Sigmoid colon (tissue), 4 donors: ENCODE results near the gene IL6ST.

Experiments
- POLR2A ChIP-seq, 2 donors: fragments of 450-650 bp; IDR thresholded peaks; one replicate each; pipeline ENCODE4 v1.6.1; 2016; ENCODE audit warnings: antibody characterized with exemption in 2 of 2, mild to moderate bottlenecking in 2 of 2, moderate library complexity in 2 of 2
- POLR2AphosphoS5 ChIP-seq, 4 donors: sonication (generic); formaldehyde crosslinking; IDR thresholded peaks; one replicate each; pipeline ENCODE4 v1.6.1; 2017; ENCODE audit warnings: antibody characterized with exemption in 4 of 4
- TF ChIP-seq, protein P1 (sequence below), 4 experiments: fragments of 450-650 bp in 3 of 4; fragments of 200-600 bp in 1 of 4; IDR thresholded peaks; one replicate each; pipeline ENCODE4 v1.5.1; 2016 to 2019; ENCODE audit warnings: antibody characterized with exemption in 4 of 4, mild to moderate bottlenecking in 3 of 4, moderate library complexity in 2 of 4

DNA sequence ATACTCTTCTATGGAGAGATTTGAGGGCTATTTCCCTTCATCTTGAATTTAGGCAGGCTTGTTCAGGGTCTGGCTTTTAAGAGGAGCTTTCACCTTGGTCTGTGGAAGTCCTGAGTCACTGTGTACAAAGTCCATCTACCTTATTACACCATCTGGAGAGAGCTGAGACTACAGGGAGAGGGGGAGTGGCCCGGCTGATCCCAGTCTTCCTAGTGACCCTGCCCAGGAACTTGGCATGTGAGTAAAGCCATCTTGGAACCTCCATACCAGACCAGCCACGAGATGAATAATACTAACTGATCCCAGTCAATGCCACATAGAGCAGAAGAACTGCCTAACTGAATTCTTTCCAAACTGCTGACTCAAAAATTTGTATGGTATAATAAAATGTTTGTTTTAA, 8.4 kb upstream of the IL6ST start:
- TF ChIP-seq, protein P1, sequence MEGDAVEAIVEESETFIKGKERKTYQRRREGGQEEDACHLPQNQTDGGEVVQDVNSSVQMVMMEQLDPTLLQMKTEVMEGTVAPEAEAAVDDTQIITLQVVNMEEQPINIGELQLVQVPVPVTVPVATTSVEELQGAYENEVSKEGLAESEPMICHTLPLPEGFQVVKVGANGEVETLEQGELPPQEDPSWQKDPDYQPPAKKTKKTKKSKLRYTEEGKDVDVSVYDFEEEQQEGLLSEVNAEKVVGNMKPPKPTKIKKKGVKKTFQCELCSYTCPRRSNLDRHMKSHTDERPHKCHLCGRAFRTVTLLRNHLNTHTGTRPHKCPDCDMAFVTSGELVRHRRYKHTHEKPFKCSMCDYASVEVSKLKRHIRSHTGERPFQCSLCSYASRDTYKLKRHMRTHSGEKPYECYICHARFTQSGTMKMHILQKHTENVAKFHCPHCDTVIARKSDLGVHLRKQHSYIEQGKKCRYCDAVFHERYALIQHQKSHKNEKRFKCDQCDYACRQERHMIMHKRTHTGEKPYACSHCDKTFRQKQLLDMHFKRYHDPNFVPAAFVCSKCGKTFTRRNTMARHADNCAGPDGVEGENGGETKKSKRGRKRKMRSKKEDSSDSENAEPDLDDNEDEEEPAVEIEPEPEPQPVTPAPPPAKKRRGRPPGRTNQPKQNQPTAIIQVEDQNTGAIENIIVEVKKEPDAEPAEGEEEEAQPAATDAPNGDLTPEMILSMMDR (IDR thresholded peaks at IDR 0.05) = no peak
- no peak for TF ChIP-seq POLR2AphosphoS5 (IDR thresholded peaks at IDR 0.05)
- TF ChIP-seq POLR2A (IDR thresholded peaks at IDR 0.05) = no peak
